Right lobe of liver (tissue), 4 donors: Measurements from ENCODE around the gene RAB10.
"Not testable (repeated sequence)": the region's sequence is repeated elsewhere in the genome, so short reads cannot be mapped to it uniquely, and the experiment has no call there.

Source experiments
- CTCF ChIP-seq, 4 donors: fragments of 200-600 bp in 3 of 4; fragments of 450-650 bp in 1 of 4; IDR thresholded peaks; one replicate each; pipeline versions ENCODE4 v1.5.1 to v1.8.0; 2016 to 2022; ENCODE audit warnings: antibody characterized with exemption in 4 of 4, mild to moderate bottlenecking in 2 of 4
- POLR2A ChIP-seq: fragments of 450-650 bp; IDR thresholded peaks from one replicate; pipeline ENCODE4 v1.6.1; 2017; ENCODE audit warnings: antibody characterized with exemption, mild to moderate bottlenecking
- donor health status: DM: no; HTN: no; CAD: no.
- donor health status: DM: no; HTN: no; CAD: no.
- donor health status: DM: no; HTN: yes; CAD: no.

DNA sequence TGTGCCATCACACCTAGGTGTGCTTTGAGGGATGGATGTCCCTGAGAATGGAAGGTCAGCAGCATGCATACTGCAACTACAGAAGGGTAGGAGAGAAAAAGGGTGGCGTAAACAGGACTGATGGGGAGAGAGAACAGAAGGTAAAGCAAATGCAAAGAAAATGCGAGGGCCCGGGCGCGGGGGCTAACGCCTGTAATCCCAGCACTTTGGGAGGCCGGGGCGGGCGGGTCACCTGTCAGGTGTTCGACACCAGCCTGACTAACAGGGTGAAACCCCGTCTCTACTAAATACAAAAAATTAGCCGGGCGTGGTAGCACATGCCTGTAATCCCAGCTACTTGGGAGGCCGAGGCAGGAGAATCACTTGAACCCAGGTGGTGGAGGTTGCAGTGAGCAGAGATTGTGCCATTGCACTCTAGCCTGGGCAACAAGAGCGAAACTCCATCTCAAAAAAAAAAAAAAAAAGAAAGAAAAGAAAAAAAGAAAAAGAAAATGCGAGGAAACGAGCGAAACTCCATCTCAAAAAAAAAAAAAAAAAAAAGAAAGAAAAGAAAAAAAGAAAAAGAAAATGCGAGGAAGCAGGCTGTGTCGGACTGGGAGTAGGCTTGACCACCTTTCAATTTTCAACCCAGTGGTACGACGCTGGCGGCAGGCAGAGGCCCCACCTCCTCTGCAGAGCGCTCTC lies 1.2 kb upstream of the RAB10 start:
- TF ChIP-seq POLR2A; CTCF (IDR thresholded peaks at IDR 0.05): not testable (repeated sequence)
